K562 (cell line): ENCODE results near the gene KLHL22. TPM values are rescaled to one million over a fixed set of nuclear protein-coding genes. Genes with fewer than 3 reads are reported as not detected.
A peak's percentile ranks its signal among the peaks of the same experiment; 100 is the strongest.

Source experiments
- ARNT ChIP-seq, 2 experiments: fragments of 450-650 bp; IDR thresholded peaks; 2 replicates each; pipeline ENCODE4 v1.6.1; 2016; ENCODE audit warnings: mild to moderate bottlenecking in 1 of 2
- ATF6 ChIP-seq: sonication (generic); formaldehyde crosslinking; IDR thresholded peaks from 2 replicates; pipeline ENCODE4 v1.4.0; 2020; ENCODE audit warnings: mild to moderate bottlenecking, missing genetic modification reagents
- CBFA2T3 ChIP-seq: fragments of 450-650 bp; IDR thresholded peaks from 2 replicates; pipeline ENCODE4 v1.6.1; 2017
- CEBPB ChIP-seq: fragments of 450-650 bp; IDR thresholded peaks from 2 replicates; pipeline ENCODE4 v1.6.1; 2016; ENCODE audit warnings: missing genetic modification characterization, missing compliant biosample characterization
- DLX4 ChIP-seq: fragments of 250-450 bp; sonication (Bioruptor Pico); IDR thresholded peaks from 2 replicates; pipeline ENCODE4 v1.6.1; 2021; ENCODE audit warnings: mild to moderate bottlenecking
- EGR1 ChIP-seq: fragments of 450-650 bp; conservative IDR thresholded peaks from 2 replicates; pipeline ENCODE4 v1.6.1; 2017; ENCODE audit warnings: mild to moderate bottlenecking
- FOXJ2 ChIP-seq: fragments of 200-800 bp; sonication (Bioruptor generic); IDR thresholded peaks from 2 replicates; pipeline ENCODE4 v1.6.1; 2016; ENCODE audit warnings: missing genetic modification characterization, missing compliant biosample characterization
- FOXP1 ChIP-seq: sonication (generic); formaldehyde crosslinking; IDR thresholded peaks from 2 replicates; pipeline ENCODE4 v1.8.0; 2022; ENCODE audit warnings: mild to moderate bottlenecking, missing genetic modification reagents
- FOXP4 ChIP-seq: sonication (generic); formaldehyde crosslinking; IDR thresholded peaks from 2 replicates; pipeline ENCODE4 v1.8.0; 2022; ENCODE audit warnings: mild to moderate bottlenecking, missing genetic modification reagents, borderline replicate concordance
- RFX5 ChIP-seq: IDR thresholded peaks from 2 replicates; pipeline ENCODE4 v1.6.1; 2011; ENCODE audit warnings: low read depth, mild to moderate bottlenecking, improper control_type of control experiment, low read length
- TAF7 ChIP-seq: fragments of 450-650 bp; IDR thresholded peaks from 2 replicates; pipeline ENCODE4 v1.6.1; 2016; ENCODE audit warnings: missing genetic modification characterization, missing compliant biosample characterization
- TFAM ChIP-seq: fragments of 250-450 bp; sonication (Bioruptor Pico); conservative IDR thresholded peaks from 2 replicates; pipeline ENCODE4 v1.5.0; 2021; ENCODE audit warnings: mild to moderate bottlenecking, moderate library complexity
- ZNF165 ChIP-seq: fragments of 250-450 bp; sonication (Bioruptor Pico); IDR thresholded peaks from 2 replicates; pipeline ENCODE4 v1.4.0; 2020; ENCODE audit warnings: borderline replicate concordance
- ZNF583 ChIP-seq: fragments of 250-450 bp; sonication (Bioruptor Pico); IDR thresholded peaks from 2 replicates; pipeline ENCODE4 v1.4.0; 2020
- ZNF707 ChIP-seq: fragments of 250-450 bp; sonication (Bioruptor Pico); conservative IDR thresholded peaks from 2 replicates; pipeline ENCODE4 v1.8.0; 2022; ENCODE audit warnings: inconsistent platforms, mild to moderate bottlenecking, moderate library complexity
- ZZZ3 ChIP-seq: fragments of 450-650 bp; IDR thresholded peaks from 2 replicates; pipeline ENCODE4 v1.6.1; 2016; ENCODE audit warnings: antibody characterized with exemption, mild to moderate bottlenecking, moderate library complexity
- polyA plus RNA-seq, 8 experiments: library from polyadenylated mRNA; depleted of rRNA in 4 of 8; stranded (reverse) in 5 of 8; unstranded in 3 of 8; fragments of >200 nt; fragmentation: Nextera tagmentation in 2 of 8; fragmentation: Illumina TruSeq in 1 of 8; extraction: Ambion mirVana in 2 of 8; extraction: Trizol in 1 of 8; gene quantifications; 2 replicates each; pipeline versions ENCODE4 v1.2.1 to v1.2.3, GENCODE V29; 2011 to 2014; ENCODE audit warnings: inconsistent platforms in 1 of 8, missing spikeins in 1 of 8
- total RNA-seq, 7 experiments: library from RNA; depleted of rRNA in 6 of 7; stranded (reverse); fragments of >200 nt in 6 of 7; fragmentation: Illumina TruSeq in 2 of 7; extraction: Trizol in 2 of 7; gene quantifications; 2 replicates each; pipeline versions ENCODE4 v1.2.1 to v1.2.3, GENCODE V29; 2011 to 2021; ENCODE audit warnings: low replicate concordance in 1 of 7
- TF ChIP-seq, protein P1 (sequence below): fragments of 200-800 bp; sonication (Bioruptor generic); IDR thresholded peaks from 2 replicates; pipeline ENCODE4 v1.6.1; 2016; ENCODE audit warnings: missing genetic modification characterization, missing compliant biosample characterization
- TF ChIP-seq, protein P2 (sequence below): sonication (generic); formaldehyde crosslinking; IDR thresholded peaks from 2 replicates; pipeline ENCODE4 v1.8.1; 2023; ENCODE audit warnings: mild to moderate bottlenecking, missing genetic modification reagents

Gene KLHL22
- total and polyA plus RNA-seq, 9 of the 15 experiments (the other 6 are each of a cell fraction or from before 2014, with no cell fraction given): 1.3 to 25.6 (median 15.2) TPM

DNA sequence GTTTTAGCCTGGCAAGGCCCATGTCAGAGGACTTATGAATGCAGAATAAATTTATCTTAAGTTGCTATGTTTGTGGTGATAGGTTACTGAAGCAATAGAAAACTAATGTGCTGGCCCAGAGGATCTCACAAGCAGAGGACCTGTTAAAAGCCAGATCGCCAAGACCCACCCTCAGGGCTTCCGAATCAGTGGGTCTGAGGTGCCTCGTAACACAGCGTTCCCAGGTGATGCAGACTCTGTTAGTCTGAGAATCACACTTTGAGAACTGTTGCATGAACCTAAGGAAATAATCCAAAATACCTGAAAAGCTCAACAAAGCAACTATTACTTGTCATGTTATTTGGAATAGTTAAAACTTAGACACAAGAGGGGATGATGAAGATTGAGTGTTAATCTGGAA is 51.3 kb downstream of the KLHL22 start (continued):
- TF ChIP-seq FOXP4 (CRISPR knock-in tag) (no peak), ZNF583 (CRISPR knock-in tag) (0 out of 2 replicates have a peak, but pooled peaks have one; percentile 26), ZZZ3 (no peak), DLX4 (CRISPR knock-in tag) (peak; percentile 28; the same call in 1 of the 2 replicates), RFX5 (no peak), CBFA2T3 (no peak), FOXP1 (CRISPR knock-in tag) (no peak), ZNF165 (0 out of 2 replicates have a peak, but pooled peaks have one; percentile 35), ZNF707 (CRISPR knock-in tag) (no peak), ATF6 (CRISPR knock-in tag) (no peak), FOXJ2 (no peak), CEBPB (no peak), TAF7 (0 out of 2 replicates have a peak, but pooled peaks have one; percentile 21), TFAM (CRISPR knock-in tag) (no peak), ARNT (IDR thresholded peaks at IDR 0.05) (no peak), EGR1 (no peak)
- TF ChIP-seq, protein P1, sequence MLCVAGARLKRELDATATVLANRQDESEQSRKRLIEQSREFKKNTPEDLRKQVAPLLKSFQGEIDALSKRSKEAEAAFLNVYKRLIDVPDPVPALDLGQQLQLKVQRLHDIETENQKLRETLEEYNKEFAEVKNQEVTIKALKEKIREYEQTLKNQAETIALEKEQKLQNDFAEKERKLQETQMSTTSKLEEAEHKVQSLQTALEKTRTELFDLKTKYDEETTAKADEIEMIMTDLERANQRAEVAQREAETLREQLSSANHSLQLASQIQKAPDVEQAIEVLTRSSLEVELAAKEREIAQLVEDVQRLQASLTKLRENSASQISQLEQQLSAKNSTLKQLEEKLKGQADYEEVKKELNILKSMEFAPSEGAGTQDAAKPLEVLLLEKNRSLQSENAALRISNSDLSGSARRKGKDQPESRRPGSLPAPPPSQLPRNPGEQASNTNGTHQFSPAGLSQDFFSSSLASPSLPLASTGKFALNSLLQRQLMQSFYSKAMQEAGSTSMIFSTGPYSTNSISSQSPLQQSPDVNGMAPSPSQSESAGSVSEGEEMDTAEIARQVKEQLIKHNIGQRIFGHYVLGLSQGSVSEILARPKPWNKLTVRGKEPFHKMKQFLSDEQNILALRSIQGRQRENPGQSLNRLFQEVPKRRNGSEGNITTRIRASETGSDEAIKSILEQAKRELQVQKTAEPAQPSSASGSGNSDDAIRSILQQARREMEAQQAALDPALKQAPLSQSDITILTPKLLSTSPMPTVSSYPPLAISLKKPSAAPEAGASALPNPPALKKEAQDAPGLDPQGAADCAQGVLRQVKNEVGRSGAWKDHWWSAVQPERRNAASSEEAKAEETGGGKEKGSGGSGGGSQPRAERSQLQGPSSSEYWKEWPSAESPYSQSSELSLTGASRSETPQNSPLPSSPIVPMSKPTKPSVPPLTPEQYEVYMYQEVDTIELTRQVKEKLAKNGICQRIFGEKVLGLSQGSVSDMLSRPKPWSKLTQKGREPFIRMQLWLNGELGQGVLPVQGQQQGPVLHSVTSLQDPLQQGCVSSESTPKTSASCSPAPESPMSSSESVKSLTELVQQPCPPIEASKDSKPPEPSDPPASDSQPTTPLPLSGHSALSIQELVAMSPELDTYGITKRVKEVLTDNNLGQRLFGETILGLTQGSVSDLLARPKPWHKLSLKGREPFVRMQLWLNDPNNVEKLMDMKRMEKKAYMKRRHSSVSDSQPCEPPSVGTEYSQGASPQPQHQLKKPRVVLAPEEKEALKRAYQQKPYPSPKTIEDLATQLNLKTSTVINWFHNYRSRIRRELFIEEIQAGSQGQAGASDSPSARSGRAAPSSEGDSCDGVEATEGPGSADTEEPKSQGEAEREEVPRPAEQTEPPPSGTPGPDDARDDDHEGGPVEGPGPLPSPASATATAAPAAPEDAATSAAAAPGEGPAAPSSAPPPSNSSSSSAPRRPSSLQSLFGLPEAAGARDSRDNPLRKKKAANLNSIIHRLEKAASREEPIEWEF (CRISPR knock-in tag): no peak
- TF ChIP-seq, protein P2, sequence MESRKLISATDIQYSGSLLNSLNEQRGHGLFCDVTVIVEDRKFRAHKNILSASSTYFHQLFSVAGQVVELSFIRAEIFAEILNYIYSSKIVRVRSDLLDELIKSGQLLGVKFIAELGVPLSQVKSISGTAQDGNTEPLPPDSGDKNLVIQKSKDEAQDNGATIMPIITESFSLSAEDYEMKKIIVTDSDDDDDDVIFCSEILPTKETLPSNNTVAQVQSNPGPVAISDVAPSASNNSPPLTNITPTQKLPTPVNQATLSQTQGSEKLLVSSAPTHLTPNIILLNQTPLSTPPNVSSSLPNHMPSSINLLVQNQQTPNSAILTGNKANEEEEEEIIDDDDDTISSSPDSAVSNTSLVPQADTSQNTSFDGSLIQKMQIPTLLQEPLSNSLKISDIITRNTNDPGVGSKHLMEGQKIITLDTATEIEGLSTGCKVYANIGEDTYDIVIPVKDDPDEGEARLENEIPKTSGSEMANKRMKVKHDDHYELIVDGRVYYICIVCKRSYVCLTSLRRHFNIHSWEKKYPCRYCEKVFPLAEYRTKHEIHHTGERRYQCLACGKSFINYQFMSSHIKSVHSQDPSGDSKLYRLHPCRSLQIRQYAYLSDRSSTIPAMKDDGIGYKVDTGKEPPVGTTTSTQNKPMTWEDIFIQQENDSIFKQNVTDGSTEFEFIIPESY: no peak
